Dermis microvascular lymphatic vessel endothelial cell (primary cell): ENCODE data around the gene BIRC2. TPM values are rescaled to one million over a fixed set of nuclear protein-coding genes. Genes with fewer than 3 reads are reported as not detected.
A peak's percentile ranks its signal among the peaks of the same experiment; 100 is the strongest.

ENCODE experiments used
- DNase-seq, 2 donors: peaks; one replicate each; pipeline versions ENCODE4 v3.0.0 to v3.0.0-alpha.2; 2010; ENCODE audit warnings: low read depth in 2 of 2
- total RNA-seq: library from RNA; depleted of rRNA; stranded (reverse); fragments of >200 nt; gene quantifications from 2 replicates; pipeline ENCODE4 v1.2.1, GENCODE V29; 2014

The BIRC2 gene
- total RNA-seq, 1 donor from 2014 or later = 40.4 TPM

GRCh38 chr11:102399189-102399588, 52.2 kb downstream of the BIRC2 start:
- DNase-seq = no peak

GRCh38 chr11:102400603-102401002, 53.6 kb downstream of the BIRC2 start:
- no peak for DNase-seq

DNA sequence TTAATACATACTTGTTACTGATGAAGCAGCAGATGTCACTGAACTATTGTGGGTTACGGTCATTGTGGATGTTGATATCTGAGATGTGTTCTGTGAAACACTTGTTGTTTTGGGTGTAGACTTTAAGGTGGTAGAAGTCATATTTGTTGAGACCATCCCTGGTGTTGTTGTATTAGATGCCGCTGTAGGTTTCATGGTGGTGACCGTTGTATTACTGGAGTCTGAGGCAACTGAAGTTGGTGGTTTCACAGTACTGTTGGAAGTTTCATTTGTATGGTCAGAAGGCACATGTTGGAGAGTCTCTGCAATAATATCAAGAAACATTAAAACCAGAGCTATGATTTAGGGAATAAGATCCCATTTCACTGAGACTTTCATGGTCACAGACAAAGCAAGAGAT, 54.9 kb downstream of the BIRC2 start:
- no peak for DNase-seq

- no peak for DNase-seq
Measured at GRCh38 chr11:102402548-102402947, 55.5 kb downstream of the BIRC2 start.

DNA sequence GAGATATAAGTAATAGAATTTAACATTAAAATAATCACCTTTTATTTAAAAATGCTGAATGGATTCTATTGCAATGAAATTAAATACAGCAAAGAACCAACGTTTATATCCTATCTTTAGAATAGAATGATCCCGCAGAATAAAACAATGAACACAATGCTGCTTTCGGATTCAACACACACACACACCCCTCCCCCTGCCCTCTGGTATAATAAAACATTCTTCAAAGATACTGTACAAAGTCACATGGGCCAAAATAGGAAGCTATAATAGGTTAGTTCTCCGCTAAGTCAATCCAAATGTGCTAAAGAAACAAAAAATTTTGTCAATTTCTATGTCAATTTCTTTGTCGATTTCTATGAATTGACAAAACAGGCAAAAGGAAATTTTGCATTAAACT, 58.5 kb downstream of the BIRC2 start:
- DNase-seq = no peak

DNA sequence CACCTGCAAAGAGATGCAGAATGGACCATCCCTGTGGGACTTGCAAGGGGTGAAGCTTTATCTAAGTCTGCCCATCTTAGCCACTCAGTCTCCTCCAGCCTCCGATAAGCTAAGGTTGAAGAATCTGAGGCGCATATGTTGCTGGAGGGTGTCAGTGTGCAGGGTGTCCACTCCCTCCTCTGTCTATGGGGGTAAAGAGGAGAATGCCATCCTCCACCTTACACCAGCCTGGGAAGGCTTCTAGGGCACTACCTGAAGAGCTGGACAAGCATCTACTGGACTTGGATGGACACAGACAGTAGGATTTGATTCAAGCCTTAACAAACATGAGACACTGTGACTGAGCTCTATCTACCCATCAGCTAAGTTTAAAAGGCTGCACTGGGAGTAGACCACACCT, 59.1 kb downstream of the BIRC2 start:
- no peak for DNase-seq

GRCh38 chr11:102407901-102408300, 60.9 kb downstream of the BIRC2 start:
- DNase-seq = peak in 1 of 2 donors; percentile 46

DNA sequence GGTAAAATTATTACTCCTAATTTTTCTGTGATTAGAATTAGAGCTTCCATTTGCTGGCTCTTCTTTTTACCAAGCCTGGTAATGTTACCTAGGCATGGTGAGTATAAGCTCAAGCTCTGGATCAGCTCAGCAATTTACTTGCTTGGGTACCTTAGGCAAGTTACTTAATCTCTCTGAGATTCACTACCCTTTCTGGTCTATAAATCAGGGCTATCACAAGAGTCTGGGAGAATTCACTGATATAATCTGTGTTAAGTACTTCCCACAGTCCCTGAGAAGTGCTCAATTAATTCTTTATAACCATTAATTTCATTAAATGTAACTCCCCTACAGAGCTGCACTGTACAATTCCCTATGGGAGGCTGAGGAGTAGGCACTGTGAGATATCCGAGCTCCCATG, 61.3 kb downstream of the BIRC2 start:
- no peak for DNase-seq

DNA sequence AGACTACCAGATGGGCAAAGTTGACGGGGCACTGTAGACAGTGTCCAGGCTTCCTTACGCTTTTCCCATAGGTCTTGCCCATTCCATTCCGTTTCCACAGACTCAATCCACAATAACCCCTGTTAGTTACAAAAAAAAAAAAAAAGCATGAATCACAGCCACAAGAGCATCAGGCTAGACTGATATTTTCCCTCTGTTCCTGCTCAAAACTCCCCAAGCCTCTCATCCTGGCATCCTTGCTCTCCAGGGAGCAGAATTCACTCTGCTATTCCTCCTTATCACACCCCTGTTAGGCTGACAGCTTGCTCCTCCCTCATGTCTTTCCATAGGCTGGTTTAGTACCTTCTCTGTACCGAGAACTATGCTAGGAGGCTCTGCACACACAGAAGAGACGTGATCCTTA, 63.4 kb downstream of the BIRC2 start:
- no peak for DNase-seq

DNA sequence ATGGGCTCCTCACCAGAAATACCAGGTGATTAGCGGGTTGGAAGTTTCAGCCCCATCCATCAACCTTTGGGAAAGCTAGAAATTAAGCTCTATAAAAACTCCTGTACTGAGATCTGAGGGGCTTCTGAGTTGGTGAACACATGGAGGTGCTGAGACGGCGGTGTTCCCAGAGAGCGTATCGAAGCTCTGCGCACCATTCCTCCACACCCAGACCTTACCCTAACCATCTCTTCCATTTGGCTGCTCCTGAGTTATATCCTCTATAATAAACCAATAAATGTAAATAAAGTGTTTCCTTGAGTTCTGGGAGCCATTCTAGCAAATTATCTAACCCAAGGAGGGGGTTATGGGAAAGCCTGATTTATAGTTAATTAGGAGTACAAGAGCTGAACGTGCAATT, 64.1 kb downstream of the BIRC2 start:
- DNase-seq = no peak

- no peak for DNase-seq
Measured at GRCh38 chr11:102413497-102413896, 66.5 kb downstream of the BIRC2 start.

- DNase-seq = no peak
Measured at GRCh38 chr11:102414559-102414958, 67.5 kb downstream of the BIRC2 start.

DNA sequence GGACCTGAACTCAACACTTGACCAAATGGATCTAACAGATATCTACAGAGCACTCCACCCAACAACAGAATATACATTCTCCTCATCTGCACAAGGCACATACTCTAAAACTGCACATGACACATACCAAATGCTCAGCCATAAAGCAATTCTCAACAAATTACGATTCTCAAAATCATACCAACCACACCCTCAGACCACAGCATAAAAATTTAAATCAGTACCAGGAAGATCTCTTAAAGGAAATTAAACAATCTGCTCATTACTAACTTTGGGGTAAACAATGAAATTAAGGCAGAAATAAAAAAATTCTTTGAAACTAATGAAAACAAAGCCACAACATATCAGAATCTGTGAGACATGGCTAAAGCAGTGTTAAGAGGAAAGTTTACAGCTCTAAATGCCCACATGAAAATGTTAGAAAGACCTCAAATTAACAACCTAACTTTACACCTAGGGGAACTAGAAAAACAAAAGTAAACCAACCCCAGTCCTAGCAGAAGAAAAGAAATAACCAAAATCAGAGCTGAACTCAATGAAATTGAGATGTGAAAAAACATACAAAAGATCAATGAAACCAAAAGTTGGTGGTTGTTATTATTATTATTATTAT, 68.4 kb downstream of the BIRC2 start:
- no peak for DNase-seq

DNA sequence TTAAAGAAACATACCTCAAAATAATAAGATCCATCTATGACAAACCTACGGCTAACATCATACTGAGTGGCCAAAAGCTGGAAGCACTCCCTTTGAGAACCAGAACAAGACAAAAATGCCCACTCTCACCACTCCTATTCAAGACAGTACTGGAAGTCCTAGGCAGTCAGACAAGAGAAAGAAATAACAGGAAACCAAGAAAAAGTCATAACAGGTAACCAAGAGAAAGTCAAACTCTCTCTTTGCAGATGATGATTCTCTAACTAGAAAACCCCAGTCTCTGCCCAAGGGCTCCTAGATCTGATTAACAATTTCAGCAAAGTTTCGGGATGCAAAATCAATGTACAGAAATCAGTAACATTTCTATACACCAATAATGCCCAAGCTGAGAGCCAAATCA, 70.0 kb downstream of the BIRC2 start:
- no peak for DNase-seq

DNA sequence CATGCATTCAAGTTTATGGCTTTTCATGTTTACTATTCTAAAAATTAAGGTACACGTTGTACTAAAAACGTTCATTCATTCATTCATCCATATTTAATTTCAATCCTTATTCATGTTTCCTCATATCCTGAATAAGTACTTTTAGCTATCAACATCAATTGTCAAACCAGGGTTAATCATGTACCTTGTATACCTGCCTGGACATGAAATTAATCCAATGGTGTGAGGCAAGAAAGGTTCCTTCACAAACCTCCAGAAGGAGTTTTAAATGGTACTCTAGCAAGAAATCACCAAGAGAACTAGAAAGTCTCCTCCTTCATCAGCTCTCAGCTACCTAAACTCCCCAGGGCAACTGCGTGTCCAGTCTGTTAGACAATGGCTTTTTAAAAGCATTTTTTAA, 72.2 kb downstream of the BIRC2 start:
- no peak for DNase-seq

GRCh38 chr11:102420547-102420946, 73.5 kb downstream of the BIRC2 start:
- DNase-seq = no peak

- no peak for DNase-seq
Measured at GRCh38 chr11:102421261-102421660, 74.2 kb downstream of the BIRC2 start.

- no peak for DNase-seq
Measured at GRCh38 chr11:102422817-102423712, 76.1 kb downstream of the BIRC2 start.

- no peak for DNase-seq
Measured at GRCh38 chr11:102423936-102424335, 76.9 kb downstream of the BIRC2 start.

DNA sequence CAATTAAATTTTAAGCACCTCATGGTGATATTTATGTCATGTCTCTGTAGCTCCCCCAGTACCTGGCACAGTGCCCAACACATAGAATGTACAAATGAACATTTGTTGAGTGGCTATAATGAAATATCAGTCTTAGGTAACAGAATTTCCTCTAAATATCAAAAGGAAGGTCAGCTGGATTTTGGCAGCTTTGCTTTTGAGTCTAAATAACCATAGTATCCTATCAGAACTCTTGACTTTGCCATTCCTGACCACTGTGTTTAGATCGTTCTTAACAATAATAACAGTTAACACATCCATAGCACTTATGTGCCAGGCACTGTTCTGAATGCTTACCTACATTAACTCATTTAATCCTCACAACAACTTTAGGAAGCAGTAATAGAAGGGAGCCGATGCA, 79.0 kb downstream of the BIRC2 start:
- no peak for DNase-seq

GRCh38 chr11:102426570-102426969, 79.6 kb downstream of the BIRC2 start:
- DNase-seq = no peak

- DNase-seq = no peak
Measured at GRCh38 chr11:102427068-102427467, 80.1 kb downstream of the BIRC2 start.
